Measurements from ENCODE around the gene RNF150.
"Not testable (repeated sequence)": the region's sequence is repeated elsewhere in the genome, so short reads cannot be mapped to it uniquely, and the experiment has no call there.

Gene RNF150

GRCh38 chr4:140856621-140857062 lies 276.6 kb downstream of the RNF150 start:
- DNase-seq: no peak

GRCh38 chr4:140854168-140854567 lies 279.1 kb downstream of the RNF150 start:
- DNase-seq: no peak

GRCh38 chr4:140851804-140852203 lies 281.5 kb downstream of the RNF150 start:
- DNase-seq: no peak

- peak; percentile 10 for DNase-seq
These were observed 282.1 kb downstream of the RNF150 start for GRCh38 chr4:140851032-140851636.

GRCh38 chr4:140849526-140849925 lies 283.7 kb downstream of the RNF150 start:
- DNase-seq: no peak

- DNase-seq: no peak
These were observed 286.5 kb downstream of the RNF150 start for GRCh38 chr4:140846736-140847135.

- no peak for DNase-seq
These were observed 289.2 kb downstream of the RNF150 start for GRCh38 chr4:140844061-140844460.

- no peak for DNase-seq
These were observed 292.1 kb downstream of the RNF150 start for GRCh38 chr4:140841186-140841585.

- no peak for DNase-seq
These were observed 293.1 kb downstream of the RNF150 start for GRCh38 chr4:140839888-140840790.

- DNase-seq: no peak
These were observed 293.9 kb downstream of the RNF150 start for GRCh38 chr4:140839406-140839805.

- no peak for DNase-seq
These were observed 295.5 kb downstream of the RNF150 start for GRCh38 chr4:140837736-140838135.

- no peak for DNase-seq
These were observed 298.3 kb downstream of the RNF150 start for GRCh38 chr4:140834839-140835495.

- no peak for DNase-seq
These were observed 300.0 kb downstream of the RNF150 start for GRCh38 chr4:140833280-140833679.

GRCh38 chr4:140829825-140830224 lies 303.4 kb downstream of the RNF150 start:
- DNase-seq: no peak

GRCh38 chr4:140826701-140827027 lies 306.6 kb downstream of the RNF150 start:
- DNase-seq: no peak

- DNase-seq: not testable (repeated sequence)
These were observed 312.7 kb downstream of the RNF150 start for GRCh38 chr4:140820520-140820919.

GRCh38 chr4:140819610-140820009 lies 313.7 kb downstream of the RNF150 start:
- no peak for DNase-seq

- DNase-seq: no peak
These were observed 314.8 kb downstream of the RNF150 start for GRCh38 chr4:140818433-140818832.

GRCh38 chr4:140816806-140817510 lies 316.3 kb downstream of the RNF150 start:
- no peak for DNase-seq

GRCh38 chr4:140813804-140814203 lies 319.5 kb downstream of the RNF150 start:
- DNase-seq: no peak

- no peak for DNase-seq
These were observed 320.4 kb downstream of the RNF150 start for GRCh38 chr4:140812916-140813315.

GRCh38 chr4:140811429-140811828 lies 321.8 kb downstream of the RNF150 start:
- no peak for DNase-seq

- not testable (repeated sequence) for DNase-seq
These were observed 322.6 kb downstream of the RNF150 start for GRCh38 chr4:140810591-140811169.
